ENCODE results near the gene PKP1. TPM values are rescaled to one million over a fixed set of nuclear protein-coding genes. Genes with fewer than 3 reads are reported as not detected.

PKP1 gene, protein sequence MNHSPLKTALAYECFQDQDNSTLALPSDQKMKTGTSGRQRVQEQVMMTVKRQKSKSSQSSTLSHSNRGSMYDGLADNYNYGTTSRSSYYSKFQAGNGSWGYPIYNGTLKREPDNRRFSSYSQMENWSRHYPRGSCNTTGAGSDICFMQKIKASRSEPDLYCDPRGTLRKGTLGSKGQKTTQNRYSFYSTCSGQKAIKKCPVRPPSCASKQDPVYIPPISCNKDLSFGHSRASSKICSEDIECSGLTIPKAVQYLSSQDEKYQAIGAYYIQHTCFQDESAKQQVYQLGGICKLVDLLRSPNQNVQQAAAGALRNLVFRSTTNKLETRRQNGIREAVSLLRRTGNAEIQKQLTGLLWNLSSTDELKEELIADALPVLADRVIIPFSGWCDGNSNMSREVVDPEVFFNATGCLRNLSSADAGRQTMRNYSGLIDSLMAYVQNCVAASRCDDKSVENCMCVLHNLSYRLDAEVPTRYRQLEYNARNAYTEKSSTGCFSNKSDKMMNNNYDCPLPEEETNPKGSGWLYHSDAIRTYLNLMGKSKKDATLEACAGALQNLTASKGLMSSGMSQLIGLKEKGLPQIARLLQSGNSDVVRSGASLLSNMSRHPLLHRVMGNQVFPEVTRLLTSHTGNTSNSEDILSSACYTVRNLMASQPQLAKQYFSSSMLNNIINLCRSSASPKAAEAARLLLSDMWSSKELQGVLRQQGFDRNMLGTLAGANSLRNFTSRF
- total RNA-seq (2022; extraction: Qiagen RNA extraction): 0.01 to 0.08 TPM (median 0.05 TPM) in 5 replicates

DNA sequence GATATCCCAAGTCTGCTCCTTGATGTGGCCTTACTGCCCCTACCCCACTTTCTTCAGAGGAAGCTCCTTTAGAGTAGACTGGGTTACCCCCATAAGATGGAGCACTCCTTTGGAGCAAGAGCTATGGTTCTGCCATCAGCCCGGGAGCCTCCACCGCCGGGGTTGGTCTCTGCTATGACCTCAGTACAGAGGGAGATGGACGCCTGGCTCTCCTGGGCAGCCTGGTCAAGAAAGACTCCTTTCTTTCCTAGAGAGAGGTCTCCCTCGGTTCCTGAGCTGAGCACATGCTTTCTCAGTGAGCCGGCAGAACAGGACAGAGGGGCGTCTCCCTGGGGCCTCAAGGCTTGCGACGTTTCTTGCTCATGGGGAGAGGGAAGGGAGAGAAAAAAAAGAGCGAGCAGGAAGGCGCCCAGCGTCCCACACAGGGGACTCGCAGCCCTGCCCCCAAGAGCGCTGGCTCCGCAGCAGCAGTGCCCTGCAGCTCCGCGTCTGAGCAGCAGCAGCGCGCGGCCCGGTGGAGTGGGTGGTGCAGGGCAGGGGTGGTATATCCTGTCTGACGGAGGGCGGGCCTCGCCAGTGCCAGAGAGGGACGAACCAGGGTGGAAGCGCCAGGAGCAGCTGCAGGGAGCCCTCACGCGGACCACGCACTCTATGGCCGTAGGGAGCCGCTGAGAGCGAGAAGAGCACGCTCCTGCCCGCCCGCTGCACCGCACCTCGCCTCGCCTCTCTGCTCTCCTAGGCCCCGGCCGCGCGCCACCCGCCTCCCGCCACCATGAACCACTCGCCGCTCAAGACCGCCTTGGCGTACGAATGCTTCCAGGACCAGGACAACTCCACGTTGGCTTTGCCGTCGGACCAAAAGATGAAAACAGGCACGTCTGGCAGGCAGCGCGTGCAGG is at the start of gene PKP1:
TSS of gene PKP1 (plus strand) at position 576 of the 899 bp plus-strand sequence. CDS start at position 773, 197 bp downstream.

GRCh38 chr1:201377611-201378092 is 94.3 kb downstream of the PKP1 start, which contains the start of gene TNNT2:
TNNT2 (minus strand) TSS chr1:201377680; CDS start chr1:201373254, 4,426 bp downstream.

Other genes starting within 250 kb of the PKP1 start
- 0.01 TPM in 1 of 5 replicates, not detected in the others for gene CACNA1S, start 171.1 kb upstream of the PKP1 start, total RNA-seq (2022; extraction: Qiagen RNA extraction)
- gene ASCL5, start 156.3 kb upstream of the PKP1 start, total RNA-seq (2022; extraction: Qiagen RNA extraction): 0.09 to 0.13 TPM (median 0.11 TPM) in 5 replicates
- 68.3 to 75.2 TPM (median 72.6 TPM) in 5 replicates for gene TMEM9, start 129.0 kb upstream of the PKP1 start, total RNA-seq (2022; extraction: Qiagen RNA extraction)
- 0.35 to 0.67 TPM (median 0.44 TPM) in 5 replicates for gene IGFN1, start 92.7 kb upstream of the PKP1 start, total RNA-seq (2022; extraction: Qiagen RNA extraction)
- 0.22 to 0.67 TPM (median 0.26 TPM) in 5 replicates for gene TNNT2, start 94.2 kb downstream of the PKP1 start, total RNA-seq (2022; extraction: Qiagen RNA extraction)
- 0.90 to 2.2 TPM (median 1.4 TPM) in 5 replicates for gene LAD1, start 115.8 kb downstream of the PKP1 start, total RNA-seq (2022; extraction: Qiagen RNA extraction)
- not detected in 5 replicates for gene TNNI1, start 138.2 kb downstream of the PKP1 start, total RNA-seq (2022; extraction: Qiagen RNA extraction)
- 87.4 to 145 TPM (median 125 TPM) in 5 replicates for gene PHLDA3, start 185.7 kb downstream of the PKP1 start, total RNA-seq (2022; extraction: Qiagen RNA extraction)
- gene CSRP1, start 223.6 kb downstream of the PKP1 start, total RNA-seq (2022; extraction: Qiagen RNA extraction): 374 to 534 TPM (median 386 TPM) in 5 replicates

Data from A549 treated with dexamethasone at 1 μM for 4 hours (cell line).